HepG2 (cell line): ENCODE measurements around the gene MEX3C. TPM values are rescaled to one million over a fixed set of nuclear protein-coding genes. Genes with fewer than 3 reads are reported as not detected.
A peak's percentile ranks its signal among the peaks of the same experiment; 100 is the strongest.

Experiments used
- ARHGAP35 ChIP-seq: sonication (generic); formaldehyde crosslinking; IDR thresholded peaks from 2 replicates; pipeline ENCODE4 v1.9.0; 2022; ENCODE audit warnings: mild to moderate bottlenecking, inconsistent platforms, moderate library complexity, missing genetic modification reagents, borderline replicate concordance
- CERS6 ChIP-seq: sonication (generic); formaldehyde crosslinking; IDR thresholded peaks from 2 replicates; pipeline ENCODE4 v1.5.0; 2020; ENCODE audit warnings: missing genetic modification reagents
- DBP ChIP-seq: sonication (generic); formaldehyde crosslinking; IDR thresholded peaks from 2 replicates; pipeline ENCODE4 v1.4.0; 2020; ENCODE audit warnings: missing genetic modification reagents; ENCODE audit errors: not compliant biosample characterization
- FOXK2 ChIP-seq: fragments of 450-650 bp; IDR thresholded peaks from 2 replicates; pipeline ENCODE4 v1.6.1; 2016
- FOXP1 ChIP-seq, 2 experiments: fragments of 450-650 bp in 1 of 2; IDR thresholded peaks; 2 replicates each; pipeline ENCODE4 v1.6.1; 2017 to 2018; ENCODE audit warnings: antibody characterized with exemption in 1 of 2
- HMG20B ChIP-seq: conservative IDR thresholded peaks from 2 replicates; pipeline ENCODE4 v1.6.1; 2016; ENCODE audit warnings: missing genetic modification reagents, missing compliant biosample characterization
- PHF21A ChIP-seq: sonication (generic); formaldehyde crosslinking; IDR thresholded peaks from 2 replicates; pipeline ENCODE4 v1.5.0; 2020; ENCODE audit warnings: mild to moderate bottlenecking, missing genetic modification reagents
- SYNCRIP ChIP-seq: fragments of 200-400 bp; formaldehyde crosslinking; IDR thresholded peaks from 2 replicates; pipeline ENCODE4 v1.6.1; 2018; ENCODE audit warnings: mild to moderate bottlenecking, low read depth, low read length; ENCODE audit not compliant: insufficient read depth
- ZBTB10 ChIP-seq: sonication (generic); formaldehyde crosslinking; IDR thresholded peaks from 2 replicates; pipeline ENCODE4 v1.4.0; 2020; ENCODE audit warnings: missing genetic modification reagents, borderline replicate concordance
- ZBTB25 ChIP-seq: IDR thresholded peaks from 2 replicates; pipeline ENCODE4 v1.6.1; 2018; ENCODE audit warnings: missing genetic modification reagents
- ZHX1 ChIP-seq: sonication (generic); formaldehyde crosslinking; IDR thresholded peaks from 2 replicates; pipeline ENCODE4 v1.8.1; 2022; ENCODE audit warnings: low read depth, mild to moderate bottlenecking, missing genetic modification reagents
- ZMAT5 ChIP-seq: sonication (generic); formaldehyde crosslinking; IDR thresholded peaks from 2 replicates; pipeline ENCODE4 v1.5.0; 2020; ENCODE audit warnings: mild to moderate bottlenecking, low read depth, missing genetic modification reagents, borderline replicate concordance
- ZNF3 ChIP-seq: IDR thresholded peaks from 2 replicates; pipeline ENCODE4 v1.7.0; 2017; ENCODE audit warnings: inconsistent platforms
- ZNF530 ChIP-seq: sonication (generic); formaldehyde crosslinking; IDR thresholded peaks from 2 replicates; pipeline ENCODE4 v1.5.0; 2020; ENCODE audit warnings: low read depth, mild to moderate bottlenecking, missing genetic modification reagents
- ZNF607 ChIP-seq: sonication (generic); formaldehyde crosslinking; IDR thresholded peaks from 2 replicates; pipeline ENCODE4 v1.5.1; 2020; ENCODE audit warnings: missing genetic modification reagents, mild to moderate bottlenecking, borderline replicate concordance
- ZNF737 ChIP-seq: sonication (generic); formaldehyde crosslinking; IDR thresholded peaks from 2 replicates; pipeline ENCODE4 v1.5.0; 2020; ENCODE audit warnings: missing genetic modification reagents, mild to moderate bottlenecking, borderline replicate concordance
- ZNF746 ChIP-seq: sonication (generic); formaldehyde crosslinking; IDR thresholded peaks from 2 replicates; pipeline ENCODE4 v1.8.0; 2022; ENCODE audit warnings: mild to moderate bottlenecking, missing genetic modification reagents
- polyA plus RNA-seq, 8 experiments: library from polyadenylated mRNA; depleted of rRNA in 3 of 8; stranded (reverse) in 7 of 8; unstranded in 1 of 8; fragments of >200 nt; fragmentation: Illumina TruSeq in 4 of 8; extraction: Trizol in 4 of 8; gene quantifications; 2 replicates each; pipeline versions ENCODE4 v1.2.1 to v1.2.3, GENCODE V29; 2011 to 2016; ENCODE audit warnings: low read depth in 4 of 8, missing spikeins in 1 of 8, mixed read lengths in 1 of 8; ENCODE audit not compliant: insufficient read depth in 1 of 8
- total RNA-seq, 5 experiments: library from RNA; depleted of rRNA; stranded (reverse); fragments of >200 nt; fragmentation: Illumina TruSeq; extraction: Trizol; gene quantifications; 2 replicates each; pipeline ENCODE4 v1.2.3, GENCODE V29; 2016; ENCODE audit warnings: low read depth in 1 of 5

MEX3C gene
- total and polyA plus RNA-seq, 2 of the 13 experiments (the other 11 are each of a cell fraction or from before 2014, with no cell fraction given): 34.8 to 36.4 TPM

GRCh38 chr18:51197661-51198424, at the start of gene MEX3C (continued):
- TF ChIP-seq CERS6 (CRISPR knock-in tag) (no peak), ARHGAP35 (CRISPR knock-in tag) (no peak; the same call in 1 of the 2 replicates), FOXP1 (IDR thresholded peaks at IDR 0.05) (no peak), FOXP1 (CRISPR knock-in tag; IDR thresholded peaks at IDR 0.05) (no peak), SYNCRIP (no peak), FOXK2 (no peak), ZNF737 (CRISPR knock-in tag) (no peak), ZNF530 (CRISPR knock-in tag) (no peak), ZHX1 (CRISPR knock-in tag) (no peak; the same call in 1 of the 2 replicates), HMG20B (no peak), DBP (CRISPR knock-in tag) (no peak), ZMAT5 (CRISPR knock-in tag) (no peak), PHF21A (CRISPR knock-in tag) (peak; percentile 59; the same call in 1 of the 2 replicates), ZBTB25 (CRISPR knock-in tag) (no peak), ZNF607 (CRISPR knock-in tag) (peak; percentile 93; the same call in 1 of the 2 replicates), ZNF3 (CRISPR knock-in tag) (no peak), ZNF746 (CRISPR knock-in tag) (peak; percentile 63; the same call in 1 of the 2 replicates), ZBTB10 (CRISPR knock-in tag) (no peak; the same call in 1 of the 2 replicates)
